ENCODE results near the gene PRKAG2.

Gene PRKAG2

DNA sequence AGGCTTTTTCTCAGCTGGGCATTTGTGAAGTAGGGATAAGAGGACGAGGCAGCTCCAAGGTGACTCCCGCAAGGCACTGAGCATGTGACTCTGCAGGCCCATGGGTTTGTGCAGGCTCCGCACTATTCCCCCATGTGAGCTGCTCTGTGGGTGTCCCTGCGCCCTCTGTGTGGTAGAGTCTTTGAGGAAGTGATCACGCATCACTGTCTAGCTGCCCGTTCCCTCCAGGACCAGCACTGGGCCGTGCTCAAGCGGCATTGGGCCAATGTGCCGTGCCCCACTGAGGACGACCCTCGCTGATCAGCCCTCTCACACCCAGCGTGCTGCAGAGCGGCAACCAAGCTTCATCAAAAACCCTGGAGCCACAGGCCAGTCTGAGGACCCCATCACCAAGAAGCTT lies 7.5 kb downstream of the PRKAG2 start:
- peaks cover 8% of the 10 kb centered on the region for H3K27me3 ChIP-seq (replicated peaks; ENCODE audit: control insufficient read depth, insufficient read depth, low read length)
- H3K9me3 ChIP-seq (ENCODE audit: control insufficient read depth, low read length), result no peaks in the 10 kb centered on the region
- no peaks in the 10 kb centered on the region for H3K36me3 ChIP-seq (ENCODE audit: control insufficient read depth, insufficient read depth, low read length, severe bottlenecking)
- peaks cover 17% of the 10 kb centered on the region for H3K4me1 ChIP-seq (ENCODE audit: control insufficient read depth, insufficient read depth, low read length)
- H3K4me3 ChIP-seq (ENCODE audit: low read length), result no peak overlapping the region
- DNase-seq (ENCODE audit: low read depth), result no peak
- H3K9ac ChIP-seq (ENCODE audit: low read length), result no peak overlapping the region

DNA sequence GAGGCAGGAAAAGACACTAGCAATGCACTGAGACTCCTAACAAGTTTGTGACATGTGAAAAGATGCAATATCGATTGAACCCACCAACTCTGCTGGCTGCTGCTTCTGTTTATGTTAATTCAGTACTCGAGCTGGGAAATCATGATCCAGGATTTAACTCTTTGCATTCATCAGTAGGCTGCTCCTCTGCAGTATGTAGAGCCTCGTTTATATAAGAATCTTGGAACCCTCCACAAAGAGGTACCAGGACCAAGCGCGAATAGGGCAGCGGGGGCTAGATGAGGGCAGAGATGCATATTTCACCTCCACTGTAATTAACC lies 7.8 kb downstream of the PRKAG2 start:
- H3K4me1 ChIP-seq (ENCODE audit: control insufficient read depth, insufficient read depth, low read length), result peaks cover 17% of the 10 kb centered on the region
- no peaks in the 10 kb centered on the region for H3K36me3 ChIP-seq (ENCODE audit: control insufficient read depth, insufficient read depth, low read length, severe bottlenecking)
- H3K9ac ChIP-seq (ENCODE audit: low read length), result no peak overlapping the region
- DNase-seq (ENCODE audit: low read depth), result no peak
- peaks cover 8% of the 10 kb centered on the region for H3K27me3 ChIP-seq (replicated peaks; ENCODE audit: control insufficient read depth, insufficient read depth, low read length)
- H3K9me3 ChIP-seq (ENCODE audit: control insufficient read depth, low read length), result no peaks in the 10 kb centered on the region
- H3K4me3 ChIP-seq (ENCODE audit: low read length), result no peak overlapping the region

DNA sequence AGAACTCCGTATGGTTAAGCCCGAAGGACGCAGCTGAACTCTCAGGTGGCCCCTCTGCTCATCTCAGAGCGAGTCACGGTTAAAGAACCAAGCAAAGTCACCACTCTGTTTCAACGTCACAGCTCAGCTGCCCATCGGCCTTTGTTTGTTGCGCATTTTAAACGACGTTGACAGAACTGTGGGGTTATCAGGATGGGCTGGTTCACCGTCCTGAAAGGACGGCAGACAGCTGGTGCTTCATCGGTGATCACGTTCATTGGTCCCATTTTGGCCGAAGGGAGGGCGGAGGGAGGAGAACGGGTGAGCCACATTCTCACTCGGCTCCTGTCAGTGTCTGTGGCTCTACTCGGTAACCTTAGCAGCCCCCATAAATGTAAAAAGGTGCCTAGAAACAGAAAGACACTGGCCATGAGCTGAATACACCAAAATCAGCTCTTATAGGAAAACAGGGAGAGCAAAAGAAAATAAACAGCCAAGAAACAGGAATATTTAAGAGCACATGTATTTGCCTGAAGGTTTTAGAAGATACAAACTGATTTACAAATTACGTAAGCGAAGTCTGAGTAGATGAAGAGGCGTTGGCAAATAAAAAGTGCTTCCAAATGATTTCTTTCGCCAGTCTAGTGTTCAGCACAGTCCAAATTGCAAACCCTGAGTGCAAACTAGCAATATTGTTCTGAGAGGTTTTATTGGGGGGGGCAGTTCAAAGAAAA lies 8.4 kb downstream of the PRKAG2 start:
- Histone ChIP-seq H3K27me3 (replicated peaks; ENCODE audit: control insufficient read depth, insufficient read depth, low read length) (peaks cover 6% of the 10 kb centered on the region), H3K4me1 (ENCODE audit: control insufficient read depth, insufficient read depth, low read length) (peaks cover 17% of the 10 kb centered on the region), H3K9ac (ENCODE audit: low read length) (no peak overlapping the region), H3K9me3 (ENCODE audit: control insufficient read depth, low read length) (no peaks in the 10 kb centered on the region), H3K4me3 (ENCODE audit: low read length) (no peak overlapping the region), H3K36me3 (ENCODE audit: control insufficient read depth, insufficient read depth, low read length, severe bottlenecking) (no peaks in the 10 kb centered on the region)
- peak; percentile 9 for DNase-seq (ENCODE audit: low read depth)

DNA sequence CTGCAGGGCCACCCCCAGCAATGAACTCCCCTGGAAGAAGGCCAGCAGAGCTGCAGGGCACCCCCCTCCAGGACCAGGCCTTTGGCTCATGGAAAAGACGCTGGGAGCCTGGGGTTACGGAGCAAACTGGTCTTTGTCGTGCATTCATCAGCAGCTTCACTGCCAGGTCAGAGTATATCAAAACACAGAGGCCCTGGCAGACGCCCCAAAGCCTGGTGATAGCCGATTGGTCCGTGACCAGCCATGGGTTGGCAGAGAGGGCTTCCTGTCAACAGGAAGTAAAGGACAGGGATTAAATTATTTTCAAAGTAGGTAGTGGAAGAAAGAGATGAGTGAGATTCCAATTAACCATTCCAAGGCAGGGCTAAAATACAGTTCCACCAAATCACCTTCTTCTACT lies 9.0 kb downstream of the PRKAG2 start:
- DNase-seq (ENCODE audit: low read depth), result no peak
- H3K36me3 ChIP-seq (ENCODE audit: control insufficient read depth, insufficient read depth, low read length, severe bottlenecking), result no peaks in the 10 kb centered on the region
- no peak overlapping the region for H3K9ac ChIP-seq (ENCODE audit: low read length)
- H3K9me3 ChIP-seq (ENCODE audit: control insufficient read depth, low read length), result no peaks in the 10 kb centered on the region
- peaks cover 17% of the 10 kb centered on the region for H3K4me1 ChIP-seq (ENCODE audit: control insufficient read depth, insufficient read depth, low read length)
- no peak overlapping the region for H3K4me3 ChIP-seq (ENCODE audit: low read length)
- H3K27me3 ChIP-seq (replicated peaks; ENCODE audit: control insufficient read depth, insufficient read depth, low read length), result no peaks in the 10 kb centered on the region

DNA sequence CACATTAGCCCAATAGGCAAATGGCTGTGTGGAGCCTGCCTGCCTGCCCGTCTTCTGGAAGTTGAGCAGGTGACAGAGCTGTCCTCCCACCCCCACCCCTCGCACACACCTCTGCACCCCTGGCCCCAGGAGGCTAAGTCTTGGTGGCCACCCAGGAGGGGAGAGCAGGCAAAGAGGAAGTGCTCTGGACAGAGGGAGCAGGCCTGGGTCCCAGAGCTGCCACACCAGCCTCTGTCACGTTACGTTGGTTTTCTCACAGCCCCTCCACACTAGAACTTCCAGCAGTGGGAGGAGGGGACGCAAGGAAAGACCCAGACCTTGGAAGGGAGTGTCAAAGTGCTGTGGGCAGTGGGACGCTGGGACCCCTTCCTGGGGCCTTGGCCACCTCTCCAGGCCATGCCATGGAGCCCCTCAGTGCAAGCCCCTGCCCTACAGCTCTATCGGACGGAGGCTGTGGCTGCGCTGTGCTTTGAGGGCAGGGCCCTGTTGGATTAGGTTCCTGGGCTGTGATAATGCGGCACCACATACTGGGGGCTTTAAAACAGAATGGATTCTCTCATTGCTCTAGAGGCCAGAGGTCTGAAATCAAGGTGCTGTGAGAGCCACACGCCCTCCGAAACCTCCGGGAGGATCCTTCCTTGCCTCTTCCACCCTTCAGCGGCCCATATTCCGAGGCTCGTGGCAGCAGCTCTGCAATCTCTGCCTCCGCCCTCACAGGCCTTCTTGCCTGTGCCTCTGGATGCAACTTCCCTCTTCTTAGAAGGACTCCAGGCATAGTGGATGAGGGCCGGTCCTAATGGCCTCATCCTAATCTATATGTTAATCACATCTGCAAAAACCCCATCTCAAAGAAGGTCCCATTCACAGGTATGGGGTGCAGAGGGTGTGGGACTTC lies 9.9 kb downstream of the PRKAG2 start:
- no peaks in the 10 kb centered on the region for H3K36me3 ChIP-seq (ENCODE audit: control insufficient read depth, insufficient read depth, low read length, severe bottlenecking)
- H3K27me3 ChIP-seq (replicated peaks; ENCODE audit: control insufficient read depth, insufficient read depth, low read length), result no peaks in the 10 kb centered on the region
- peaks cover 17% of the 10 kb centered on the region for H3K4me1 ChIP-seq (ENCODE audit: control insufficient read depth, insufficient read depth, low read length)
- no peak overlapping the region for H3K4me3 ChIP-seq (ENCODE audit: low read length)
- H3K9me3 ChIP-seq (ENCODE audit: control insufficient read depth, low read length), result no peaks in the 10 kb centered on the region
- DNase-seq (ENCODE audit: low read depth), result no peak
- no peak overlapping the region for H3K9ac ChIP-seq (ENCODE audit: low read length)

DNA sequence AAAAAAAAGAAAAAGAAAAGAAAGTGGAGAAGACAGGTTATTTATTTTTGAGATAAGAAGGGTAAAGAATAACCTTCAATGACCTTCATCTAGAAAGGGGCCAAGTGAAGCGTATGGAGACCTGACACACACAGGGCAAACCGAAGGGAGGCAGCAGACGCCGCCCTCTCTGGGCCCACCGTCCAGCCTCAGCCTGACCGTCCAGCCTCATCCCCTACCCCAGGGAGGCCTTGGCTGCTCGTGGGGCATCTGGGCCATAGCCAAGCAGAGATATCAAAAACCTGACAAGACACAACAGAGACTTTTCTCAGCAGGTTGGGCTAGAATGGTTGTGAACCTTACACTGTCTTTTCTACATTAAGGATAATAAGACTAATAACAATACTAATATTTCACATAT lies 10.9 kb downstream of the PRKAG2 start:
- Histone ChIP-seq H3K9me3 (ENCODE audit: control insufficient read depth, low read length) (no peaks in the 10 kb centered on the region), H3K4me1 (ENCODE audit: control insufficient read depth, insufficient read depth, low read length) (peaks cover 17% of the 10 kb centered on the region), H3K4me3 (ENCODE audit: low read length) (no peak overlapping the region)

DNA sequence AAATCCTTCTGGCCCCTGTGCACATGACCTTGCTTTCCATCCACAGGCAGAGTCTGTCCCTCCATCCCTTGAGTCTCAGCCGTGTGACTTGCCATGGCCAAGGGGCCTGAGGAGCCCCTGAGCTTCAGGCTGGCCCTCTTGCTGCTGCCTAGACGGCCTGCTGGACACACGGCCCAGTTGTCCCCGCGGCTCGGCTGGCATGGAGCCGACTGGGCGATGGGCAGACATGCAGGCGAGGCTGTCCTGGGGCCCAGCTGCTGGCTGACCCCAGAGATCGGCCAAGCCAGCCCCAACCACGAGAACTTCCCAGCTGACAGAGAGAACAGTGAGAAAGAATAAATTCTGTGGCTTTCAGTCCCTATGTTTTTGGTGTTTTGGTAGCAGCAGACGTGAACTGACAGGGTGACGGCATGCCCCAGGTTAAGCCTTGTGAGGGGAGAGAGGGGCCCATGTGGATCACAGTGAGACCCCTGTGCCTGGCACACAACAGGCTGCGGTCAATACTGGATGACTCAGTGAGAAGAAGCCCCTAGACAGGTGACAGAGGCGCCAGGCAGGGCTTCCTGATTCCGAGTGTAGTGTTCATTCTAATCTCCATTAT lies 11.7 kb downstream of the PRKAG2 start:
- Histone ChIP-seq H3K9me3 (ENCODE audit: control insufficient read depth, low read length) (no peaks in the 10 kb centered on the region), H3K27me3 (replicated peaks; ENCODE audit: control insufficient read depth, insufficient read depth, low read length) (peaks cover 5% of the 10 kb centered on the region), H3K4me3 (ENCODE audit: low read length) (no peak overlapping the region), H3K36me3 (ENCODE audit: control insufficient read depth, insufficient read depth, low read length, severe bottlenecking) (no peaks in the 10 kb centered on the region), H3K4me1 (ENCODE audit: control insufficient read depth, insufficient read depth, low read length) (peaks cover 17% of the 10 kb centered on the region), H3K9ac (ENCODE audit: low read length) (no peak overlapping the region)
- DNase-seq (ENCODE audit: low read depth), result no peak

More for the DNA sequence above, 10.9 kb downstream of the PRKAG2 start:
- Histone ChIP-seq H3K36me3 (ENCODE audit: control insufficient read depth, insufficient read depth, low read length, severe bottlenecking) (no peaks in the 10 kb centered on the region), H3K27me3 (replicated peaks; ENCODE audit: control insufficient read depth, insufficient read depth, low read length) (peaks cover 5% of the 10 kb centered on the region), H3K9ac (ENCODE audit: low read length) (no peak overlapping the region)
- no peak for DNase-seq (ENCODE audit: low read depth)

DNA sequence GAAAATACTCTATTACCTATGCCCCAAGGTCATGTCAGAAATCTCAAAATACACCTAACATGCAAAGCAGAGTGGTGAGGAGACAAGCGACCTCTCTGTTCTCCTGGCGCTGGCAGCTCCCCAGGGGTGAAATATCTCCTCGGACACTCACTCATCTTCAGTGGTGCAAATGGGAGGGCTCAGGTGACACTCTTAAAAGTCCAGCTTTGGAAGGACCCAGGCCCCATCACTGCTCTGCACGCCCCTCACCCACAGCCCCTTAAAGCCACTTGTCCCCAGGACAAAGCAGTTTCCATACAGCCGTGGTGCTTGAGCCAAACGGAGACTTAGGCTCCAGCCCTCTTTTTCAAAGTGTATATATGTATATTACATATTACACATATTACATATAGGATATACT lies 12.4 kb downstream of the PRKAG2 start:
- Histone ChIP-seq H3K27me3 (replicated peaks; ENCODE audit: control insufficient read depth, insufficient read depth, low read length) (peaks cover 9% of the 10 kb centered on the region), H3K4me1 (ENCODE audit: control insufficient read depth, insufficient read depth, low read length) (peaks cover 16% of the 10 kb centered on the region), H3K4me3 (ENCODE audit: low read length) (no peak overlapping the region), H3K36me3 (ENCODE audit: control insufficient read depth, insufficient read depth, low read length, severe bottlenecking) (no peaks in the 10 kb centered on the region), H3K9me3 (ENCODE audit: control insufficient read depth, low read length) (no peaks in the 10 kb centered on the region), H3K9ac (ENCODE audit: low read length) (no peak overlapping the region)
- no peak for DNase-seq (ENCODE audit: low read depth)

DNA sequence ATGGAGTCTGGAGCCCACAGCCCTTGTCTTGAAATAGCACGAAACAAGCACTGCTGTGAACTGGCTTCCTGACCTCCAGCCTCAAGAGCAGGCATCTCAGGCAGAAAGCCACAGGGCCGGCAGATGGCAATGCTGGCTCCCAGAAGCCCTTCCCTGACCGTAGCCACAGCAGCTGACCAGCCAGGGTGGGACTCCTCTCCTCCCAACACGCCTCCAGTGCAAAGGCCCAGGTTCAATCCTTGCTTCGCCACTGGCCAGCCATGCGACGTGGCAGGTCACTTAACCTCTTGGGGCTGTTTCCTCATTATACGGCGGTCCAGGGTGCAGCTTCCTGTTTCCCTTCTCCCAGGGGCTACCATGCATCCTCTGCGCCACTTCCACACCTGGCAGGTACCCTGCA lies 12.8 kb downstream of the PRKAG2 start:
- DNase-seq (ENCODE audit: low read depth), result no peak
- Histone ChIP-seq H3K4me1 (ENCODE audit: control insufficient read depth, insufficient read depth, low read length) (peaks cover 11% of the 10 kb centered on the region), H3K9ac (ENCODE audit: low read length) (no peak overlapping the region), H3K36me3 (ENCODE audit: control insufficient read depth, insufficient read depth, low read length, severe bottlenecking) (no peaks in the 10 kb centered on the region), H3K9me3 (ENCODE audit: control insufficient read depth, low read length) (no peaks in the 10 kb centered on the region), H3K27me3 (replicated peaks; ENCODE audit: control insufficient read depth, insufficient read depth, low read length) (peaks cover 13% of the 10 kb centered on the region), H3K4me3 (ENCODE audit: low read length) (no peak overlapping the region)

DNA sequence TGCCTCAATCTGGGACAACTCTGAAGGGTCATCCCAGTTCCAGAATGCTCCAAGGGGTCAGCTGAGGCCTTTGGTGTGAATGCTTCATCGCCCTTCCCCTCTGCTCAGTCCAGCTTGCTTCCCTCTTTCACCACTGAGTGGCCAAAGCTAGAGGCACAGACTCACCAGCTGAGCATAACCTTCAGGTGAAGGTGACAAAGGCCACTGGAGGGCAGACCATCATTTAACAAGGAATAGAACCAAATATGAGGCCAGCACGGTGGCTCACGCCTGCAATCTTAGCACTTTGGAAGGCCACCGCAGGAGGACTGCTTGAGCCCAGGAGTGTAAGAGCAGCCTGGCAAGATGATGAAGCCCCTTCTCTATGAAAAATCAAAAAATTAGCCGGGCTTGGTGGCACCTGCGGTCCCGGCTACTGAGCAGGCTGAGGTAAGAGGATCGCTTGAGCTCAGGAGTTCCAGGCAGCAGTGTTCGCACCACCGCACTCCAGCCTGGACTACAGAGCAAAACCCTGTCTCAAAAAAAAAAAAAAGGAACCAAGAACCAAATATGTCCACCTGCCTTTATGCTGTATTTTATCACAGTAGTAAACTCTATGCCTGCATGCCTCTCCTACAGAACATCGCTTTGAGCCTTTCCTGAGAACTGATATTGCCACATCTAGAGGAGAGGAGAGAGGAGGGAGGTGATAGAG lies 13.4 kb downstream of the PRKAG2 start:
- Histone ChIP-seq H3K36me3 (ENCODE audit: control insufficient read depth, insufficient read depth, low read length, severe bottlenecking) (no peaks in the 10 kb centered on the region), H3K9me3 (ENCODE audit: control insufficient read depth, low read length) (no peaks in the 10 kb centered on the region), H3K27me3 (replicated peaks; ENCODE audit: control insufficient read depth, insufficient read depth, low read length) (peaks cover 19% of the 10 kb centered on the region), H3K4me3 (ENCODE audit: low read length) (no peak overlapping the region), H3K4me1 (ENCODE audit: control insufficient read depth, insufficient read depth, low read length) (peaks cover 6% of the 10 kb centered on the region), H3K9ac (ENCODE audit: low read length) (no peak overlapping the region)
- DNase-seq (ENCODE audit: low read depth), result no peak
